Peyer's patch (tissue), 4 donors: Measurements from ENCODE around the gene MAGI2.

Experiments used
- POLR2A ChIP-seq, 2 donors: fragments of 450-650 bp; IDR thresholded peaks; one replicate each; pipeline ENCODE4 v1.5.1; 2017; ENCODE audit warnings: antibody characterized with exemption in 2 of 2, mild to moderate bottlenecking in 2 of 2, moderate library complexity in 2 of 2
- TF ChIP-seq, protein P1 (sequence below), 6 experiments: fragments of 450-650 bp in 4 of 6; fragments of 200-600 bp in 2 of 6; sonication (generic) in 1 of 6; IDR thresholded peaks; one replicate each; pipeline ENCODE4 v1.5.1; 2017 to 2019; ENCODE audit warnings: antibody characterized with exemption in 6 of 6, mild to moderate bottlenecking in 3 of 6, moderate library complexity in 1 of 6

DNA sequence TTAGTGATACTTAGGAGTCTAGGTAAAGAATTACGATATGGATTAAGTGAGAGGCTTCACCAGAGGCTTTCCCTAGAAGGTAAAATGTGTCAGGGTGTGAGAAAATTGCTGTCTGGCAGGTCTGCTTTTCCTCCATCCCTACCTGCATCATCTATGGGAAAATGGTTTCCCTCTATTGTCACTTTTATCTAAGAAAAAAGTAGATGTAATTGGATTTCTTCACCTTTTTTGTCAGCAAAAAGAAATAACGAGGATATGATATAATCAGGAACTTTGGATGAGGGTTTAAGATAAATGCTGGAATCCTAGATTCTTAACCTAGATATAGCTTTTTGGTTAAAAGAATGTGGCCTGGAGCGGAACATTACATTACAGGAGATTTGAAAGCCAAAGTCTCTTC is 146.1 kb downstream of the MAGI2 start:
- TF ChIP-seq, protein P1, sequence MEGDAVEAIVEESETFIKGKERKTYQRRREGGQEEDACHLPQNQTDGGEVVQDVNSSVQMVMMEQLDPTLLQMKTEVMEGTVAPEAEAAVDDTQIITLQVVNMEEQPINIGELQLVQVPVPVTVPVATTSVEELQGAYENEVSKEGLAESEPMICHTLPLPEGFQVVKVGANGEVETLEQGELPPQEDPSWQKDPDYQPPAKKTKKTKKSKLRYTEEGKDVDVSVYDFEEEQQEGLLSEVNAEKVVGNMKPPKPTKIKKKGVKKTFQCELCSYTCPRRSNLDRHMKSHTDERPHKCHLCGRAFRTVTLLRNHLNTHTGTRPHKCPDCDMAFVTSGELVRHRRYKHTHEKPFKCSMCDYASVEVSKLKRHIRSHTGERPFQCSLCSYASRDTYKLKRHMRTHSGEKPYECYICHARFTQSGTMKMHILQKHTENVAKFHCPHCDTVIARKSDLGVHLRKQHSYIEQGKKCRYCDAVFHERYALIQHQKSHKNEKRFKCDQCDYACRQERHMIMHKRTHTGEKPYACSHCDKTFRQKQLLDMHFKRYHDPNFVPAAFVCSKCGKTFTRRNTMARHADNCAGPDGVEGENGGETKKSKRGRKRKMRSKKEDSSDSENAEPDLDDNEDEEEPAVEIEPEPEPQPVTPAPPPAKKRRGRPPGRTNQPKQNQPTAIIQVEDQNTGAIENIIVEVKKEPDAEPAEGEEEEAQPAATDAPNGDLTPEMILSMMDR (IDR thresholded peaks at IDR 0.05): no peak
- TF ChIP-seq POLR2A (IDR thresholded peaks at IDR 0.05): no peak
